Measurements from ENCODE around the gene RABL6.

RABL6 gene

GRCh38 chr9:136784249-136784996 lies 23.3 kb upstream of the RABL6 start:
- H3K4me3 ChIP-seq (ENCODE audit: low read depth, low read length): no peak overlapping the region
- CTCF ChIA-PET: interaction anchor here (0.6 to 8.2 kb wide), 10 partner anchors 17 to 285 kb away, joined by 3 to 79 read pairs (median 6); partner anchors contain the start of genes ABCA2, LCN15 and LCN8
- H3K36me3 ChIP-seq (ENCODE audit: control insufficient read depth in 2 of 2, insufficient read depth in 1 of 2, low read length in 2 of 2): no peaks in the 10 kb centered on the region
- no peaks in the 10 kb centered on the region; the same call in 1 of the 2 replicates for H3K4me1 ChIP-seq (ENCODE audit: control insufficient read depth, insufficient read depth, low read length)
- no peak overlapping the region for H3K27ac ChIP-seq (ENCODE audit: extremely low read depth, low read depth, low read length)
- POLR2A ChIA-PET: no interaction called here
- no peaks in the 10 kb centered on the region for H3K9me3 ChIP-seq (ENCODE audit: control insufficient read depth, insufficient read depth, low read depth, low read length)
- TF ChIP-seq ZBTB48 (tag by site-specific recombination; IDR thresholded peaks at IDR 0.05): no peak
- 0 out of 2 replicates have a peak, but pooled peaks have one; percentile 25 for TF ChIP-seq CTCF (tag by site-specific recombination; IDR thresholded peaks at IDR 0.05)
- no peak for TF ChIP-seq OVOL3 (tag by site-specific recombination; IDR thresholded peaks at IDR 0.05)
- 0 out of 2 replicates have a peak, but pooled peaks have one; percentile 12 for TF ChIP-seq ZBTB8A (tag by site-specific recombination; IDR thresholded peaks at IDR 0.05)
- TF ChIP-seq ZNF23 (tag by site-specific recombination; IDR thresholded peaks at IDR 0.05; ENCODE audit: borderline replicate concordance): no peak
- no peak for TF ChIP-seq ZNF514 (tag by site-specific recombination; IDR thresholded peaks at IDR 0.05)
- no peak for TF ChIP-seq ZFHX2 (tag by site-specific recombination; conservative IDR thresholded peaks at IDR 0.05)
- TF ChIP-seq ZNF792 (tag by site-specific recombination; IDR thresholded peaks at IDR 0.05): no peak
- TF ChIP-seq, protein P1, sequence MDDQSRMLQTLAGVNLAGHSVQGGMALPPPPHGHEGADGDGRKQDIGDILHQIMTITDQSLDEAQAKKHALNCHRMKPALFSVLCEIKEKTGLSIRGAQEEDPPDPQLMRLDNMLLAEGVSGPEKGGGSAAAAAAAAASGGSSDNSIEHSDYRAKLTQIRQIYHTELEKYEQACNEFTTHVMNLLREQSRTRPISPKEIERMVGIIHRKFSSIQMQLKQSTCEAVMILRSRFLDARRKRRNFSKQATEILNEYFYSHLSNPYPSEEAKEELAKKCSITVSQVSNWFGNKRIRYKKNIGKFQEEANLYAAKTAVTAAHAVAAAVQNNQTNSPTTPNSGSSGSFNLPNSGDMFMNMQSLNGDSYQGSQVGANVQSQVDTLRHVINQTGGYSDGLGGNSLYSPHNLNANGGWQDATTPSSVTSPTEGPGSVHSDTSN (CRISPR knock-in tag; IDR thresholded peaks at IDR 0.05): no peak
- no peak for TF ChIP-seq SCRT2 (tag by site-specific recombination; IDR thresholded peaks at IDR 0.05)
- no peak for TF ChIP-seq TCF7L2 (IDR thresholded peaks at IDR 0.05; ENCODE audit: borderline replicate concordance, low read depth, low read length)
- peak; percentile 48; the same call in 1 of the 2 replicates for TF ChIP-seq GLIS2 (tag by site-specific recombination; IDR thresholded peaks at IDR 0.05)
- TF ChIP-seq, protein P2, sequence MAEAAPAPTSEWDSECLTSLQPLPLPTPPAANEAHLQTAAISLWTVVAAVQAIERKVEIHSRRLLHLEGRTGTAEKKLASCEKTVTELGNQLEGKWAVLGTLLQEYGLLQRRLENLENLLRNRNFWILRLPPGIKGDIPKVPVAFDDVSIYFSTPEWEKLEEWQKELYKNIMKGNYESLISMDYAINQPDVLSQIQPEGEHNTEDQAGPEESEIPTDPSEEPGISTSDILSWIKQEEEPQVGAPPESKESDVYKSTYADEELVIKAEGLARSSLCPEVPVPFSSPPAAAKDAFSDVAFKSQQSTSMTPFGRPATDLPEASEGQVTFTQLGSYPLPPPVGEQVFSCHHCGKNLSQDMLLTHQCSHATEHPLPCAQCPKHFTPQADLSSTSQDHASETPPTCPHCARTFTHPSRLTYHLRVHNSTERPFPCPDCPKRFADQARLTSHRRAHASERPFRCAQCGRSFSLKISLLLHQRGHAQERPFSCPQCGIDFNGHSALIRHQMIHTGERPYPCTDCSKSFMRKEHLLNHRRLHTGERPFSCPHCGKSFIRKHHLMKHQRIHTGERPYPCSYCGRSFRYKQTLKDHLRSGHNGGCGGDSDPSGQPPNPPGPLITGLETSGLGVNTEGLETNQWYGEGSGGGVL (tag by site-specific recombination; IDR thresholded peaks at IDR 0.05): no peak
- TF ChIP-seq ZNF335 (tag by site-specific recombination; conservative IDR thresholded peaks at IDR 0.05): peak; percentile 61
- no peak for TF ChIP-seq ZNF600 (tag by site-specific recombination; IDR thresholded peaks at IDR 0.05)
- TF ChIP-seq, protein P3, sequence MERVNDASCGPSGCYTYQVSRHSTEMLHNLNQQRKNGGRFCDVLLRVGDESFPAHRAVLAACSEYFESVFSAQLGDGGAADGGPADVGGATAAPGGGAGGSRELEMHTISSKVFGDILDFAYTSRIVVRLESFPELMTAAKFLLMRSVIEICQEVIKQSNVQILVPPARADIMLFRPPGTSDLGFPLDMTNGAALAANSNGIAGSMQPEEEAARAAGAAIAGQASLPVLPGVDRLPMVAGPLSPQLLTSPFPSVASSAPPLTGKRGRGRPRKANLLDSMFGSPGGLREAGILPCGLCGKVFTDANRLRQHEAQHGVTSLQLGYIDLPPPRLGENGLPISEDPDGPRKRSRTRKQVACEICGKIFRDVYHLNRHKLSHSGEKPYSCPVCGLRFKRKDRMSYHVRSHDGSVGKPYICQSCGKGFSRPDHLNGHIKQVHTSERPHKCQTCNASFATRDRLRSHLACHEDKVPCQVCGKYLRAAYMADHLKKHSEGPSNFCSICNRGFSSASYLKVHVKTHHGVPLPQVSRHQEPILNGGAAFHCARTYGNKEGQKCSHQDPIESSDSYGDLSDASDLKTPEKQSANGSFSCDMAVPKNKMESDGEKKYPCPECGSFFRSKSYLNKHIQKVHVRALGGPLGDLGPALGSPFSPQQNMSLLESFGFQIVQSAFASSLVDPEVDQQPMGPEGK (tag by site-specific recombination; IDR thresholded peaks at IDR 0.05): peak; percentile 33; the same call in 1 of the 2 replicates
- 0 out of 2 replicates have a peak, but pooled peaks have one; percentile 32 for TF ChIP-seq YY2 (tag by site-specific recombination; IDR thresholded peaks at IDR 0.05)
- no peak for TF ChIP-seq ZNF48 (tag by site-specific recombination; IDR thresholded peaks at IDR 0.05)
- no peak for TF ChIP-seq KLF17 (tag by site-specific recombination; IDR thresholded peaks at IDR 0.05)
- TF ChIP-seq ZBTB10 (tag by site-specific recombination; IDR thresholded peaks at IDR 0.05): no peak
- TF ChIP-seq ZFP37 (tag by site-specific recombination; IDR thresholded peaks at IDR 0.05): no peak
- TF ChIP-seq GLIS1 (tag by site-specific recombination; IDR thresholded peaks at IDR 0.05): peak; percentile 57
- TF ChIP-seq GLI2 (tag by site-specific recombination; IDR thresholded peaks at IDR 0.05; ENCODE audit: borderline replicate concordance, low read depth): no peak
- no peak for TF ChIP-seq PRDM1 (tag by site-specific recombination; IDR thresholded peaks at IDR 0.05)
- TF ChIP-seq ZNF654 (tag by site-specific recombination; IDR thresholded peaks at IDR 0.05; ENCODE audit: low read depth): peak; percentile 58
